HG03575 (cell line): Measurements from ENCODE around the gene CCL1.

Experiments
- ATAC-seq: cut with Tn5 transposase; IDR thresholded peaks from one replicate; pipeline ENCODE4 v1.9.1; 2021; ENCODE audit not compliant: unreplicated experiment, insufficient number of reproducible peaks, low FRiP score; ENCODE audit errors: extremely low read depth

Gene CCL1

GRCh38 chr17:34384822-34385605 is 22.0 kb upstream of the CCL1 start:
- ATAC-seq: no peak

GRCh38 chr17:34384271-34384670 is 21.2 kb upstream of the CCL1 start:
- no peak for ATAC-seq

GRCh38 chr17:34383216-34383615 is 20.2 kb upstream of the CCL1 start:
- no peak for ATAC-seq

GRCh38 chr17:34382621-34383124 is 19.6 kb upstream of the CCL1 start:
- no peak for ATAC-seq

GRCh38 chr17:34379868-34380267 is 16.8 kb upstream of the CCL1 start:
- no peak for ATAC-seq

GRCh38 chr17:34378664-34379101 is 15.7 kb upstream of the CCL1 start:
- ATAC-seq: no peak

GRCh38 chr17:34377078-34377823 is 14.2 kb upstream of the CCL1 start:
- ATAC-seq: no peak

- no peak for ATAC-seq
These were observed 12.5 kb upstream of the CCL1 start for GRCh38 chr17:34375426-34375997.

- no peak for ATAC-seq
These were observed 11.4 kb upstream of the CCL1 start for GRCh38 chr17:34374457-34374856.

GRCh38 chr17:34371405-34372100 is 8.5 kb upstream of the CCL1 start:
- ATAC-seq: no peak

- no peak for ATAC-seq
These were observed 8.0 kb upstream of the CCL1 start for GRCh38 chr17:34370997-34371395.

GRCh38 chr17:34370376-34370996 is 7.5 kb upstream of the CCL1 start:
- no peak for ATAC-seq

- no peak for ATAC-seq
These were observed 6.5 kb upstream of the CCL1 start for GRCh38 chr17:34369571-34369970.

- ATAC-seq: no peak
These were observed 6.0 kb upstream of the CCL1 start for GRCh38 chr17:34368946-34369500.

- ATAC-seq: no peak
These were observed 5.3 kb upstream of the CCL1 start for GRCh38 chr17:34368196-34368945.

- ATAC-seq: no peak
These were observed 4.6 kb upstream of the CCL1 start for GRCh38 chr17:34367486-34368195.

- no peak for ATAC-seq
These were observed 3.6 kb upstream of the CCL1 start for GRCh38 chr17:34366529-34367107.
